Right lobe of liver (tissue), 6 donors: ENCODE data around the gene SFXN1. TPM values are rescaled to one million over a fixed set of nuclear protein-coding genes. Genes with fewer than 3 reads are reported as not detected.
A peak's percentile ranks its signal among the peaks of the same experiment; 100 is the strongest.

Source experiments
- ATAC-seq, 4 donors: fragments of 200-7000 bp; cut with Tn5 transposase; one replicate each; pipeline ENCODE4 v1.9.1; 2020; ENCODE audit warnings: mild to moderate bottlenecking in 4 of 4, moderate library complexity in 4 of 4
- DNase-seq, 3 donors: peaks; one replicate each; pipeline ENCODE4 v3.0.0-alpha.2; 2020
- H3K27ac ChIP-seq, 3 donors: fragments of 200-600 bp; one replicate each; pipeline ENCODE4 v1.8.0; 2022
- H3K27me3 ChIP-seq, 2 donors: fragments of 200-600 bp; one replicate each; pipeline ENCODE4 v1.8.0; 2022
- H3K36me3 ChIP-seq, 4 donors: fragments of 200-600 bp; sonication (generic) in 1 of 4; one replicate each; pipeline versions ENCODE4 v1.5.1 to v1.8.0; 2017 to 2022; ENCODE audit warnings: control low read depth in 1 of 4
- H3K4me1 ChIP-seq, 4 donors: fragments of 200-600 bp; sonication (generic) in 1 of 4; one replicate each; pipeline versions ENCODE4 v1.5.1 to v1.8.0; 2017 to 2022; ENCODE audit warnings: control low read depth in 1 of 4
- H3K4me3 ChIP-seq, 3 donors: fragments of 200-600 bp; one replicate each; pipeline ENCODE4 v1.8.0; 2022
- H3K9me3 ChIP-seq, 4 donors: fragments of 200-600 bp; sonication (generic) in 1 of 4; one replicate each; pipeline versions ENCODE4 v1.5.1 to v1.8.0; 2017 to 2022; ENCODE audit warnings: control low read depth in 1 of 4
- POLR2A ChIP-seq: fragments of 450-650 bp; IDR thresholded peaks from one replicate; pipeline ENCODE4 v1.6.1; 2017; ENCODE audit warnings: antibody characterized with exemption, mild to moderate bottlenecking
- WGBS: methylation state at CpG from one replicate; pipeline ENCODE4 v1.1.6; 2018; ENCODE audit warnings: low coverage, low lambda C conversion rate; ENCODE audit not compliant: insufficient coverage; ENCODE audit errors: missing lambda C conversion rate; 5-methylcytosine and 5-hydroxymethylcytosine counted together
- intact Hi-C, 2 donors: fragments of 100-400 bp; cut with DNase I; formaldehyde crosslinking; loops; one replicate each; pipeline versions ENCODE4 v1.11.2 to v1.14.1; 2022
- total RNA-seq, 6 experiments: library from RNA; depleted of rRNA in 2 of 6; stranded (reverse); fragments of >200 nt in 2 of 6; fragmentation: NEBNext Ultra II Directional in 3 of 6; extraction: Animal tissue kit (Norgen Biotek cat#: 25700) in 3 of 6; gene quantifications; one replicate each; pipeline versions ENCODE4 v1.1.0 to v1.2.4, GENCODE V29; 2016 to 2023
- TF ChIP-seq, protein P1 (sequence below), 4 donors: fragments of 200-600 bp in 3 of 4; fragments of 450-650 bp in 1 of 4; IDR thresholded peaks; one replicate each; pipeline versions ENCODE4 v1.5.1 to v1.8.0; 2016 to 2022; ENCODE audit warnings: antibody characterized with exemption in 4 of 4, mild to moderate bottlenecking in 2 of 4
- donor health status: DM: no; HTN: yes; CAD: no.
- donor health status: DM: no; HTN: no; CAD: no.
- donor health status: DM: no; HTN: no; CAD: no.
- donor health status: DM: no; HTN: yes; CAD: no.
- donor health status: DM: no; HTN: yes; CAD: no.

The SFXN1 gene
- total RNA-seq, 6 experiments from 2014 or later = 58.9 to 123 (median 89.1) TPM

DNA sequence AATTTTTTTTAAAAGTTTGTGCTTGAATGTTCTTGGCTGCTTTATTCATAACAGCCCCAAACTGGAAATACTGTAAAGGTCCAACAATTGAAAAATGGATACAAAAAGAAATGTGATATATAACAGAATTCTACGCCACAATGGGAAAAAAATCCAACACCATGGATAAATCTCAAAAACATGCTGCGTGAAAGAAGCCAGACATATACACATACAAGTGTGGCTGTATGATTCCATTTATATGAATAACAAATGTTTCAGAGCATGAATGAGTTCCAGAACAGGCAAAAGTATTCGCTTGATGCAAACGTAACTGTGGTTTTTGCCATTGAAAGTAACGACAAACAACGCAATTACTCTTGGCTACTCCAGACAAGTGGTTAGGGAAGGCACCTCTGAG is 7.2 kb upstream of the SFXN1 start:
- DNase-seq = no peak
- no peak for ATAC-seq
- intact Hi-C loops = no loop called here
- H3K36me3 ChIP-seq = no peaks in the 10 kb centered on the region
- TF ChIP-seq, protein P1, sequence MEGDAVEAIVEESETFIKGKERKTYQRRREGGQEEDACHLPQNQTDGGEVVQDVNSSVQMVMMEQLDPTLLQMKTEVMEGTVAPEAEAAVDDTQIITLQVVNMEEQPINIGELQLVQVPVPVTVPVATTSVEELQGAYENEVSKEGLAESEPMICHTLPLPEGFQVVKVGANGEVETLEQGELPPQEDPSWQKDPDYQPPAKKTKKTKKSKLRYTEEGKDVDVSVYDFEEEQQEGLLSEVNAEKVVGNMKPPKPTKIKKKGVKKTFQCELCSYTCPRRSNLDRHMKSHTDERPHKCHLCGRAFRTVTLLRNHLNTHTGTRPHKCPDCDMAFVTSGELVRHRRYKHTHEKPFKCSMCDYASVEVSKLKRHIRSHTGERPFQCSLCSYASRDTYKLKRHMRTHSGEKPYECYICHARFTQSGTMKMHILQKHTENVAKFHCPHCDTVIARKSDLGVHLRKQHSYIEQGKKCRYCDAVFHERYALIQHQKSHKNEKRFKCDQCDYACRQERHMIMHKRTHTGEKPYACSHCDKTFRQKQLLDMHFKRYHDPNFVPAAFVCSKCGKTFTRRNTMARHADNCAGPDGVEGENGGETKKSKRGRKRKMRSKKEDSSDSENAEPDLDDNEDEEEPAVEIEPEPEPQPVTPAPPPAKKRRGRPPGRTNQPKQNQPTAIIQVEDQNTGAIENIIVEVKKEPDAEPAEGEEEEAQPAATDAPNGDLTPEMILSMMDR (IDR thresholded peaks at IDR 0.05) = no peak
- no peak for TF ChIP-seq POLR2A
- H3K4me3 ChIP-seq = no peak overlapping the region
- 96% methylated on average over 6 of the region's 6 CpGs for WGBS
- peaks cover 0 to 40% (median 16%) of the 10 kb centered on the region in 4 donors for H3K4me1 ChIP-seq
- H3K27ac ChIP-seq = no peak overlapping the region
- no peaks in the 10 kb centered on the region for H3K9me3 ChIP-seq
- H3K27me3 ChIP-seq = no peaks in the 10 kb centered on the region

DNA sequence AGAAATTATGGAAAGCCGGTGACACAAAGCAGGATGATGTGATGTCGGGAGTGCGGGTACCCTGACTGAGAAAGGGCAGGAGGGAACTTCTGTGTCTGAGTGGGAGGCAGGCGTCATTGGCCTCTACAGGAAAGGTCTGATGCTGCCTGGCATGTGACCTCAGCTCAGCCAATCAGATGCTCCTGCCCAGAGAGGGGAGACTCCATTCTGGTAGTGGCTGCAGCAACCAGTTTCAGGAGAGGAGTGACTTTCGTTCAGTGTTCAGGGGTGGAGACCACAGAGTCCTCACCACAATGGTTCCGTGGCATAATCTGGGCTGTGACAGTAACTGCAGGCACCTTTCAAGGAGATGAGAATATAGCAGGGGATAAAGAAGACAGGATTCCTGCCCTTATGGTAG is 6.7 kb upstream of the SFXN1 start:
- Histone ChIP-seq H3K9me3 (no peaks in the 10 kb centered on the region), H3K4me3 (no peak overlapping the region), H3K27me3 (no peaks in the 10 kb centered on the region), H3K36me3 (no peaks in the 10 kb centered on the region), H3K27ac (no peak overlapping the region), H3K4me1 (peaks cover 0 to 40% (median 18%) of the 10 kb centered on the region in 4 donors)
- ATAC-seq (no peak), DNase-seq (no peak)
- 33% methylated on average over 1 of the region's 6 CpGs for WGBS
- TF ChIP-seq, protein P1 (IDR thresholded peaks at IDR 0.05) = no peak
- no peak for TF ChIP-seq POLR2A
- intact Hi-C loops = no loop called here

DNA sequence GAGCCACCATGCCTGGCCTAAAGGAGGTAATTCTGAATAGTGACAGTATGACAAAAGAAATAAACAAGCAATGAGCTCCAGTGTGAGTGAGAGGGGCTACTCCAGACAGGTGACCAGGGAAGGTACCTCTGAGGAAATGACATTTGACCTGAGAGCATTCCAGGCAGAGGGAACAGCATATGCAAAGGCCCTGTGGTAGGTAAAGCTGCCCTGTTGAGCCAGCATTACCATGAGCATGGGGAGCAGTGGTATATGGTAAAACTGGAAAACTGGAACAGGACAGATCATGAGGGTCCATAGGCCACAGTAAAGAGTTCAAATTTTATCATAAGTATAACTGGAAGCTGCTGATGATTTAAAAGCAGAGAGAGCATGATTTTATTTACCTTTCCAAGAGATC is 6.0 kb upstream of the SFXN1 start:
- H3K4me3 ChIP-seq = no peak overlapping the region
- intact Hi-C loops = no loop called here

DNA sequence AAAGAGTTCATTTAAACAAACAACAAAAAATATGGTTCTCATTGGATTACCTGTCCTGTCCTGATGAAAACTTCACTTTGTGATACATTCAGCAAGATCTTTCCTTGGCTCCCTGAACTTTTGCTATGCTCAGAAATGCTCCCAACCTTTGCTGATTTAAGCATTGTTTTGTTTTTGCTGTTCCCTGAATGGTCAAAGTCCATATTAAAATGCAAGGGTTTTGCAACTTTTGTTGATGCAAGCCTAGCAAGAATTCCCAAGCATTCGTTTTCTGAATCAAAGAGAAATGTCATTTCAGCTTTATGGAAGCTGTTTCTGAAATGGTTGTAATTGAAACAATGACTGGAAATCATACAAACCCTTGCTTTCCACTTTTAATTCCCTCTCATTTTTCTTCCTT is 3.1 kb upstream of the SFXN1 start:
- TF ChIP-seq, protein P1 (IDR thresholded peaks at IDR 0.05) = no peak
- TF ChIP-seq POLR2A = no peak
- Histone ChIP-seq H3K27ac (peak overlapping the region; percentile 75 to 97 (median 91)), H3K9me3 (no peaks in the 10 kb centered on the region), H3K4me3 (peak overlapping the region in 2 of 3 donors; percentile 25 to 30), H3K27me3 (no peaks in the 10 kb centered on the region), H3K36me3 (no peaks in the 10 kb centered on the region), H3K4me1 (peaks cover 0 to 39% (median 20%) of the 10 kb centered on the region in 4 donors)
- 29% methylated on average over 1 of the region's 1 CpG for WGBS
- intact Hi-C loops = no loop called here
- peak; percentile 12 to 46 (median 22) for ATAC-seq
- DNase-seq = no peak

More for the DNA sequence above, 6.0 kb upstream of the SFXN1 start:
- Histone ChIP-seq H3K4me1 (peaks cover 0 to 38% (median 17%) of the 10 kb centered on the region in 4 donors), H3K27ac (no peak overlapping the region), H3K36me3 (no peaks in the 10 kb centered on the region), H3K27me3 (no peaks in the 10 kb centered on the region), H3K9me3 (no peaks in the 10 kb centered on the region)
- DNase-seq (no peak), ATAC-seq (no peak)
- TF ChIP-seq POLR2A = no peak
- TF ChIP-seq, protein P1 (IDR thresholded peaks at IDR 0.05) = no peak

DNA sequence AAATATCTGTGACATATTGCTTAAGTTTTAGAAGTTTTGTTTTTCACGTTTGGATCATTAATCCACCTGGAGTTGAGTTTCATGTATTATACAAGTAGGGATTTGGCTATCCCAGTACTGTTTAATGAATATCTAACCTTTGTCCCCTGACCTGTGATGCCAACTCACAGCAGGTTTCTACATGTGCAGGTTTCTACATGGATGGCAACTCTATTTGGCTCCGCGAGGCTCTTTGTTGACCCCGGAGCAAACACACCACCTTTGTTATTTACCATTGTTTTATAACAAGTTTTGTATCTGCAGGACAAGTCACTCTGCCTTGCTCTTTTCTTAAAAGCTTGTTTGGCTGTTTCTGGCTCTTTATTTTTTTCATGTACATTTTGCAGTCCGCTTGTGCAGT is 920 bp upstream of the SFXN1 start:
- intact Hi-C loops = no loop called here
- Histone ChIP-seq H3K27ac (peak overlapping the region; percentile 85 to 97 (median 91)), H3K27me3 (no peaks in the 10 kb centered on the region), H3K9me3 (no peaks in the 10 kb centered on the region), H3K36me3 (peaks cover 0 to 4% (median 0%) of the 10 kb centered on the region in 4 donors), H3K4me3 (peak overlapping the region in 1 of 3 donors; percentile 74), H3K4me1 (peaks cover 0 to 56% (median 28%) of the 10 kb centered on the region in 4 donors)
- DNase-seq (peak in 2 of 3 donors; percentile 33 to 83), ATAC-seq (peak; percentile 57 to 78 (median 71))
- no peak for TF ChIP-seq POLR2A
- TF ChIP-seq, protein P1 (IDR thresholded peaks at IDR 0.05) = no peak
- 18% methylated on average over 5 of the region's 5 CpGs for whole genome bisulfite sequencing
